GM12801 (cell line): ENCODE measurements around the gene FCN1.

Experiments
- TF ChIP-seq, protein P1 (sequence below): IDR thresholded peaks from one replicate; pipeline ENCODE4 v1.5.1; 2011; ENCODE audit warnings: control low read depth; ENCODE audit not compliant: insufficient read length; ENCODE audit errors: extremely low read depth

Gene FCN1

DNA sequence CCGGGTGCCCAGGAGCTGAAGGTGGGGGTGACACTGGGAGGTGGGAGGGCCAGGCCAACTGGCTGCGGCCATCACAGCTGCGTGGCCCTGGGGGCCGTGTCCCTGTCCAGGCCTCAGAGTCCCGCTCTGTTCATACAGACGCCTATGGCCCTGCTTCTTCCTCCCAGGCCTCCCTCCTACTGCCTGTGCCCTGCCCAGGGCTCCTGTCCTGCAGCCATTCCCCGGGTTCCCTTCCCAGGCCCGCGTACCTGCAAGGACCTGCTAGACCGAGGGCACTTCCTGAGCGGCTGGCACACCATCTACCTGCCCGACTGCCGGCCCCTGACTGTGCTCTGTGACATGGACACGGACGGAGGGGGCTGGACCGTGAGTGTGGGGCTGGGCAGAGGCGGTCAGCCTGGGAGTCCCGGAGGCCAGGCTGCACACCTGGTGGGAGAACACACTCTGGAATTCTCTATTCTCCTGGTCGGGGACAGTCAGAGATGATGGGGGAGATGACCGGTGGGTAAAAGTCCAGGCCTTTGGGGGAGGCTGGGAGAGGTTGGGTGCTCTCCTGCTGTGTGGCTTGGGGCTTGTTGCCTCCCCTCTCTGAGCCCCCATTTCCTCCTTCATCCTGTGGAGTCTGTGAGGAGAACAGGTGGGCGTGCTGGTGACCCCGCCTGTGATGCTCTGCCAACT is 32.6 kb downstream of the FCN1 start:
- TF ChIP-seq, protein P1, sequence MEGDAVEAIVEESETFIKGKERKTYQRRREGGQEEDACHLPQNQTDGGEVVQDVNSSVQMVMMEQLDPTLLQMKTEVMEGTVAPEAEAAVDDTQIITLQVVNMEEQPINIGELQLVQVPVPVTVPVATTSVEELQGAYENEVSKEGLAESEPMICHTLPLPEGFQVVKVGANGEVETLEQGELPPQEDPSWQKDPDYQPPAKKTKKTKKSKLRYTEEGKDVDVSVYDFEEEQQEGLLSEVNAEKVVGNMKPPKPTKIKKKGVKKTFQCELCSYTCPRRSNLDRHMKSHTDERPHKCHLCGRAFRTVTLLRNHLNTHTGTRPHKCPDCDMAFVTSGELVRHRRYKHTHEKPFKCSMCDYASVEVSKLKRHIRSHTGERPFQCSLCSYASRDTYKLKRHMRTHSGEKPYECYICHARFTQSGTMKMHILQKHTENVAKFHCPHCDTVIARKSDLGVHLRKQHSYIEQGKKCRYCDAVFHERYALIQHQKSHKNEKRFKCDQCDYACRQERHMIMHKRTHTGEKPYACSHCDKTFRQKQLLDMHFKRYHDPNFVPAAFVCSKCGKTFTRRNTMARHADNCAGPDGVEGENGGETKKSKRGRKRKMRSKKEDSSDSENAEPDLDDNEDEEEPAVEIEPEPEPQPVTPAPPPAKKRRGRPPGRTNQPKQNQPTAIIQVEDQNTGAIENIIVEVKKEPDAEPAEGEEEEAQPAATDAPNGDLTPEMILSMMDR = no peak

DNA sequence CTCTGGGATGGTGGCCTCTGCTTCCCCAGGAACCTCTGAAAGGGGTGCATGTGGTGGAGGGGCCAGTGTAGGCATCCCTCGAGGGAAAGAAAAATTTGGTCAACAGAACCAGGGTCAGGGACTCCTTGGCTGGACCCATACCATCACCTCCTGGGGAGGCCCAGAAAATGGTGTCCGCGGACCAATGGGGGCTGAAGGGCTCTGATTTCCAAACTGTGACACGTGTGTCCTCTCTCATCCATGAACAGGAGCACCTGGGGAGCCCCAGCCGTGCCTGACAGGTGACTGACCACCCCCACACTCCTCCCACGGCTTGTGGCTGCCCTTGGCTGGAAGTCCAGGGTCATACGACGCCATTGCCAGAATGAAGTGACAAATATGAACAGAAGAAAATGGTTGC is 33.2 kb downstream of the FCN1 start:
- TF ChIP-seq, protein P1 = no peak

DNA sequence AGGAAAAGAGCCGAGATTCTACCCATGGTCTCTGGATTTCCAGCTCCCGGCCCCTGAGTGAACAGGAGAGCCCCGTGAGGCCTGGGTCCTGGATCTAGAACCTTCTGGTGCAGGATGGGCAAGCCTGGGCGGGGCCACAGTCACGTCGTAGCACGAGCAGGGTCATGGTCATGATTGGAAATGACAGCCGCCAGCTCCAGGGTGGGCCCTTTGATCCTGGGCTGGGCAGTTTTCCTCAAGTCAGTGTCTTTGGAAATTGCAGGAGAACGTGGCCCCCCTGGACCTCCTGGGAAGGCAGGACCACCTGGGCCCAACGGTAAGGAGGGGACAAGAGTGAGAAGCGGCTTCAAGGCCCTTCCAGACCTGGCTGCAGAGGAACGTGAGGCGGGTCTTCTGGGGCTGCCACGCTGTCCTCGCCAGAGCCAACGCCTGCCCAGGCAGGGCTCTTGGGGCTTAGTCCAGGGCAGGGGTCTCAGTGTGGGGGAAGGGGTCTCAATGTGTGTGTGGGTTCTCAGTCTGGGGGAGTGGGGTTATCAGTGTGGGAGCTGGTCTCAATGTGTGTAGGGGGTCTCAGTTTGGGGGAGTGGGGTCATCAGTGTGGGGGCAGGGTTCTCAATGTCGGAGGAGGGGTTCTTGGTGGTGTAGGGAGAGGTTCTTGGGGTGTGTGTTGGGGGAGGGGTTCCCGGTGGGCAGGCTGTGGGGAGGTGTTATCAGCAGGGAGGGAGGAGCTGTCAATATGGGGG is 34.5 kb downstream of the FCN1 start:
- TF ChIP-seq, protein P1 = no peak

DNA sequence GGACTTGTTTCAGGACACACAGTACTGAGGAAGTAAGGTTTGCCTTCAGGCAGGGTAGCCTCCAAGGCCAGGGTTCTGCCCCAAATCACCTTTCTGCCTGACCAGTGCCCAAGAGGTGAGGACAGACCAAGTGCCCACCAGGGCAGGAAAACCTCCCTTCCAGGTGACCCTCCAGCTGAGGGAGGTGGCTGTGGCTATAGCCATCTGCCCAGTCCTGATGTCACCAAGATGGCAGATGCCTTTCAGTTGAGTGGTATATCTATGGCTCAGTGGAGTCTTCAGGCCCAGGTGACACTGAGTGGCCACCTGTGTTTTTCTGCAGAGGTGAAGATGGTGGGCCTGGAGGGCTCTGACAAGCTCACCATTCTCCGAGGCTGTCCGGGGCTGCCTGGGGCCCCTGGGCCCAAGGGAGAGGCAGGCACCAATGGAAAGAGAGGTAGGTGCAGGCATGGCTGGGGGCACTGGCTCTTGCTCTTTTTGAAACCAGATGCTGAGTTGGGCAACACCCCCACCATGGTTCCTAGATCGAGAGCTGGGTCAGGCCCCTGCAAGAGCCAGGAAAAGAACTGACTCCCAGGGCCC is 35.4 kb downstream of the FCN1 start:
- TF ChIP-seq, protein P1 = no peak

DNA sequence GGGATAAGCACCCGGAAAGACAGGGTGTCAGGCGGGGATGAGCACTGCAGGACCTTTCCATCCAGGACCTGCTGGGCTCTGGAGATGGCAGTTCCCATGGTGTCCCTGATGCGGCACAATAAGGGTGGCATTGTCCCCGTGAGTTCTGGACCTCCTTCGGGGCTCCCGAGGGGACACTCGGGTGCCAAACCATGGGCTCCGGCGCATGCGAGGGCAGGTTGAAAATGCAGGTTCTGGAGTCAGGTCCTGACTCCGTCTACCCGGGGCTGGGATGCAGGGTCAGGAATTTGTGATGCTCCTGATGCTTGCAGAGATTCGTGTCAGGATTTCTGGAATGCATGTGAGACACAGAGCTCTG is 36.4 kb downstream of the FCN1 start:
- TF ChIP-seq, protein P1 = no peak

DNA sequence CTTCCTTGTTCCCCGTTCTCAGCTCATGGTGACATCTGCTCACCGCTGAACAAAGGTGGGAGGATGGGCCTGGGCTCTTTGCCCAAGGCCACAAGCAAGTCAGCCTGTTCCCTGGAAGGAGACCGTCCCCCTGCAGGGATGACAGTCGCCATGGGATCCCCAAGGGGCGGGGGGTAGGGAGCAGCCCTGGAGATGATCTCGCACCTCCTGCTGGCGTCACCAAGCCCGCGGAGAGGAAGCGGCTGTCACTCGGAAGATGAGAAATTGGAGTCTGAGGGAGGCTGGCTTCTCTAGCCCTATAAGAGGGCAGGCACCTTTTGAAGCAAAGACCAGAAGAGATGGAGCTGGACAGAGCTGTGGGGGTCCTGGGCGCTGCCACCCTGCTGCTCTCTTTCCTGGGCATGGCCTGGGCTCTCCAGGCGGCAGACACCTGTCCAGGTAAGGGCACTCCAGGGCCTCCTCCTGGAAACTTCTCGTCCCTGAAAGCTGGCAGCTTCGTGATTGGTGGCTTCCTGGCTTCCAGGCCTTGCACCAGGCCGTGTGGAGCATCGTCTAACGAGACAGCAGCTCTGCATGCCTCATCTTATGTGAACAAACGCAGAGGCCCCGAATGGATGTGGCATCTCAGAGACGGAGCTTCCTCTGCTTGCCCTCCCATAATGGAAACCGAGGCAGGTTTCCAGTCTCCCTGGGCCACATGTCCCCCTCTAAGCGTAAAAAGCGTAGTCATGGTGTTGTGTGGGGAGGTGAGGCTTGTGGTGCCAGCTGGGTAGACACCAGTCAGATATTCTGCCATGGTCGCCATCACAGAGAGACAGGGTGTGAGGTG is 37.0 kb downstream of the FCN1 start, which contains the start of gene FCN2:
Gene FCN2 (plus strand): TSS at position 327 of the 829 bp plus-strand sequence. CDS start 12 bp downstream, at position 339.
- TF ChIP-seq, protein P1 = no peak
